GM21825 (cell line): ENCODE measurements around the gene CYP4F3.
"Not testable (repeated sequence)": the region's sequence is repeated elsewhere in the genome, so short reads cannot be mapped to it uniquely, and the experiment has no call there.

Experiments
- ATAC-seq: cut with Tn5 transposase; IDR thresholded peaks from one replicate; pipeline ENCODE4 v1.9.1; 2021; ENCODE audit warnings: mild to moderate bottlenecking, moderate library complexity; ENCODE audit not compliant: unreplicated experiment

CYP4F3 gene

GRCh38 chr19:15629003-15629880, 11.5 kb upstream of the CYP4F3 start:
- no peak for ATAC-seq

- ATAC-seq = no peak
Measured at GRCh38 chr19:15631817-15632216, 8.9 kb upstream of the CYP4F3 start.

- ATAC-seq = no peak
Measured at GRCh38 chr19:15633082-15633835, 7.4 kb upstream of the CYP4F3 start.

GRCh38 chr19:15634105-15634504, 6.6 kb upstream of the CYP4F3 start:
- no peak for ATAC-seq

GRCh38 chr19:15635016-15635805, 5.5 kb upstream of the CYP4F3 start:
- ATAC-seq = no peak

- ATAC-seq = no peak
Measured at GRCh38 chr19:15636026-15636425, 4.7 kb upstream of the CYP4F3 start.

- ATAC-seq = no peak
Measured at GRCh38 chr19:15639596-15639995, 1.1 kb upstream of the CYP4F3 start.

GRCh38 chr19:15640904-15641597, 354 bp downstream of the CYP4F3 start:
- no peak for ATAC-seq

GRCh38 chr19:15641901-15642491, 1.3 kb downstream of the CYP4F3 start:
- no peak for ATAC-seq

GRCh38 chr19:15642807-15643206, 2.1 kb downstream of the CYP4F3 start:
- ATAC-seq = no peak

- no peak for ATAC-seq
Measured at GRCh38 chr19:15643387-15643786, 2.7 kb downstream of the CYP4F3 start.

- no peak for ATAC-seq
Measured at GRCh38 chr19:15644066-15644741, 3.5 kb downstream of the CYP4F3 start.

GRCh38 chr19:15644816-15645215, 4.1 kb downstream of the CYP4F3 start:
- no peak for ATAC-seq

GRCh38 chr19:15649526-15649925, 8.8 kb downstream of the CYP4F3 start:
- no peak for ATAC-seq

GRCh38 chr19:15650123-15650522, 9.4 kb downstream of the CYP4F3 start:
- ATAC-seq = not testable (repeated sequence)

- no peak for ATAC-seq
Measured at GRCh38 chr19:15651791-15652190, 11.1 kb downstream of the CYP4F3 start.

- no peak for ATAC-seq
Measured at GRCh38 chr19:15652559-15653278, 12.0 kb downstream of the CYP4F3 start.

GRCh38 chr19:15656467-15656866, 15.8 kb downstream of the CYP4F3 start:
- no peak for ATAC-seq

GRCh38 chr19:15663247-15663646, 22.6 kb downstream of the CYP4F3 start:
- ATAC-seq = no peak
